HG03103 (cell line): ENCODE data around the gene ERGIC1.
"Not testable (repeated sequence)": the region's sequence is repeated elsewhere in the genome, so short reads cannot be mapped to it uniquely, and the experiment has no call there.

Source experiments
- ATAC-seq: cut with Tn5 transposase; IDR thresholded peaks from one replicate; pipeline ENCODE4 v1.9.1; 2021; ENCODE audit warnings: low read depth; ENCODE audit not compliant: unreplicated experiment

ERGIC1 gene

DNA sequence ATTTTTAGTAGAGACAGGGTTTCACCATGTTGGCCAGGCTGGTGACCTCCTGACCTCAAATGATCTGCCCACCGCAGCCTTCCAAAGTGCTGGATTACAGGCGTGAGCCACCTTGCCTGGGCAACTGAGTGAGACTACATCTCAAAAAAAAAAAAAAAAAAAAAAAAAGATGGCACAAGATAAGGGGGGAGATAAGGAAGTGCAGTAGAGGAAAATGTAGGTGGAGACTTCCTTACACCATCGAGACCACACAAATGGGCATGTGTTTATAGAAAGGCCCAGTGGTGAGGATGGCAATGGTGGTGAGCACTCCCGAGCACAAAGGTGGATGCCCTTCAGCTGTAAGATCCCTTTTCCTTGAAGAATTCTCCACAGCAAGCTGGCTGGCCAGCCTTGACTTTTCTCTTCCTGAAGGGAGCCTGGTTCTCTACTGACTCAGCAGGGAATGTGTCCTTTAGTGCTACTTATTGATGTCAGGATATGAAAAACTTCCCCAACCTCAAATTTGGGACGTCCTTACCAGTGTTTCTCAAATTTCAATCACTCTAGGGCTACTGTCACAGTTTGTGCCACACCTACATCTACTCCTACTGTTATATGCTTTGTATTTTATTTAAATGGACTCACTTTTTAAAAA, 28.2 kb downstream of the ERGIC1 start:
- no peak for ATAC-seq

- ATAC-seq = not testable (repeated sequence)
These were observed 30.1 kb downstream of the ERGIC1 start for GRCh38 chr5:172864171-172864570.

DNA sequence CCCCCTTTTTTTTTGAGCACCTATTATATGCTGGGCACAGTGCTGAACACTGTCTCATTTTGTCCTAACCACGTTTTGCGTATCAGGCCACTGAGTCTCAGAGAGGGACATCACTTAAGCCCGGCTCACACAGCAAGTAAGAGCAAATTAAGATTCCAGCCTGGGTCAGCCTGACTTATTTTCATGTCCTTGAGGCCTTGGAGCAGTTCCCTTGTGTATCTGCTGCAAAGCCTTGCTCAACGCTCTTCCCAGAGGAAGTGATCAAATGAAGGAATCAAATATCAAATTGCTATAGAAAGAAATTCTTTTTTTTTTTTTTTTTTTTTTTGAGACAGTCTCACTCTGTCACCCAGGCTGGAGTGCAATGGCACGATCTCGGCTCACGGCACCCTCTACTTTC, 30.7 kb downstream of the ERGIC1 start:
- no peak for ATAC-seq

GRCh38 chr5:172866378-172866777, 32.3 kb downstream of the ERGIC1 start:
- no peak for ATAC-seq

DNA sequence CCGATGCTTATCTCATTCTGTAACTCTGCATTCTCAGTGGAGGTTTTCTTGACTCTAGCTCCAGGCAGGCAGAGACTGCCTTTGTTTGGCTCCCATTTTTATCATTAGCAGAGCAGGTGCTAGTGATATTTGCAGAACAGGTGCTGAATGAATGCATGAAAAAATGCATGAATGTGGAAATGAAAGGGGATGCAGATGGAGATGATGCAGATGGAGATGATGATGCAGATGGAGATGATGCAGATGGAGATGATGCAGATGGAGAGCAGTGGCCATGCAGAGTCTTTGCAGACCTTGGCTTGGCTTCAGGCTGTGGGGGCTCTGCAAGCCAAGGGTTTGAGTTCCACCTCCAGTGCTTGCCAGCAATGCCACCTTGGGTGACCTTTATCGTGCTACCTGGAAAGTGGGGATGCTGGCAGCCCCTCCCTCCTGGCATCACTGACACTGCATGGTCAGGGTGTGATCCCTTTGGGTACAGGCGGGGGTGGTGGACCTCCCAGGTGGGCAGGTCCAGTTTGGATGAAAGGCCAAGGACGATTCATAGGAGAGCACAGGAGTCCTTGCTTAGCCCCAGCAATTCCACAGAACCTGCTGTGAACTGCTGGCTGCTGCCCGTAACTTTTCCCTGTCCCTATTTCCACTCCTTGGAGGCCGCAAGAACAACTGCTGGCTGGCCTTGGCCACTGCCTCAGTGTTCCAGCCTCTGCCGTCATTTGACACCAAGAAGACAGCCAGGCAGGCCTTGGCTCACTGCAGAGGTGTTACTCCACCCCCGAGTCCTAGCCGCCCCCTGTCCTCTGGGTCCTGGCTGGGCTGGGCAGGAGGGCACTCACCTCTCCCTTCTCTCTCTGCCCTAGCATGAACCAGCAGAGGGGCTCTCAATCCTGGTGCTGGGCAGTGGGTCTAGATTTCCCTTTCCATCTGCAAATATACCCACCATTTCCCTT, 33.0 kb downstream of the ERGIC1 start:
- no peak for ATAC-seq

DNA sequence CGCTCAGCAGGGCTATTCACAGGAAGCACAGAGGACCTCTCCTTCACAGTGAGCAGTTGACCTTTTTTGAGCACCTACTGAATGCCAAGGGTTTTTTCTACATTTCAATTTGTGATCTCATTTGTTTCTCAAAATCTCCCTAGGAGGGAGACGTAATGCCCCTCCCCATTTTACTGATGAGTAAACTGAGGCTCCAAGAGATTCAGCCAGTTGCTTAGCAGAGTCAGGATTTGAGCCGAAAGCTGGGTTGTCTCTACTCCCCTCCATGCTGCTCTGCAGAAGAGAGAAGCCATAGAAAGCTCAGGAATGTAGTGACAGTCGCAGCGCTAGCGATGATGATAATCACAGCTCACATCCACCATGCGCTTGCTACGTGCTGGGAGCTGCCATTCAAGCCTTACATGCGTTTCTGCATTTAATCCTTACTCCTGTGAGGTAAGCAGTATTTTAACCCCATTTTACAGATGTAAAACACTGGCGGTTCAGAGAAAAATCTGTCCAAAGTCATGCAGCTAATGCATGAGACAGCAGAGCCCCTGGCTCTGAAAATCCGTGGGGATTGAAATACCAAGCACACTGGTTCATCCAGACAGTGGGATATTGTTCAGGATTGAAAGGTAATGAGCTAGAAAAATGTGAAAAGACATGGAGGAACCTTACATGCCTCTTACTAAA, 33.8 kb downstream of the ERGIC1 start:
- ATAC-seq = no peak

DNA sequence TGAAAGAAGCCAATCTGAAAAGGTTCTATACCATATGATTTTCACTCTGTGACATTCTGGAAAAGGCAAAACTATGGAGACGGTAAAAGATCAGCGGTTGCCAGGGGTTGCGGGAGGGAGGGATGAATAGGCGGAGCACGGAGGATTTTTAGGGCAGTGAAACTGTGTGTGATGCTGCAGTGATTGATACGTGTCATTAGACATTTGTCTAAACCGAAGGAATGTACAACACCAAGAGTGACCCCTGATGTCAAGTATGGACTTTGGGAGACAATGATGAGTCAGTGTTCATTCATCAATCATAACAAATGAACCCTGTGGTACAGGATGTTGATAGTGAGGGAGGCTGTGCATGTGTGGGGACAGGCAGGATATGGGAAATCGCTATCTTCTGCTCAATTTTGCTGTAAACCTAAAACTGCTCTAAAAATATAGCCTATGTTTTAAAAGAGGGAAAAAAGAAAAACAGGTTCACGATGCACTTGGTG, 34.4 kb downstream of the ERGIC1 start:
- no peak for ATAC-seq

GRCh38 chr5:172868924-172869591, 35.0 kb downstream of the ERGIC1 start:
- no peak for ATAC-seq

- no peak for ATAC-seq
These were observed 35.6 kb downstream of the ERGIC1 start for GRCh38 chr5:172869691-172870090.

GRCh38 chr5:172870291-172870714, 36.3 kb downstream of the ERGIC1 start:
- ATAC-seq = no peak

DNA sequence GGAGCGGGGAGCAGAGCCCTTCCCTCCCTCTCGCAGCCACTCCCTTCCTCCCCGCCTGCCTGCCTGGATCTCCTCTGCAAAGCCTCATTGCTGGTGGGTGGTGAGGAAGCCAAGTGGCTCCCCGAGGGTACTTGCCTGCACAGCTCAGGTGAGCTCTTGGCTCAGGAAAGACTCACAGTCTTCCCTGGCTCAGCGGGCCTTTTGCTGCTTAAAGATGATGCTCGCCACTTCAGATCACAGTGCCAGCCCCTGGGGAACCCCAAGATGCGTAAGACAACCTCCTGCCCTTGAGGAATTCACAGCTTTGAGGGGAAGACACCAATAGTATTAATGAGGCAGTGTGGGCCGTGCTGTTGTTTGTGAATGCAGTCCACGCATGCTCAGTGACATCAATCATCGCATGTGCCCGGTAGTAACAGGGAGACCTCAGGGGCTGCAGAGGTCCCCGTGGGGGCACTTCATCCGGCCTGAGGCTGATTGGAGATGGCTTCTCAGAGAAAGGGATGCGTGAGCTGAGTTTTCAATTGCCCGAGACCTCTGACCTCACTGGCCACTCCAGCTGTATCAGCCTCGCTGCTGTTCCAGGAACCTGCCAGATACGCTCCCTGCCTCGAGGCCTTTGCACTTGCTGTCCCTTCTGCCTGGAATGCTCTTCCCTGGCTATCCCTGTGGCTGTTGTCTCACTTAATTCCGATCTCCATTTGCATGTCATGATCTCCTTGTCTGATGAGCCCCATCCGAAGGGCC, 36.8 kb downstream of the ERGIC1 start:
- ATAC-seq = no peak

- ATAC-seq = no peak
These were observed 37.5 kb downstream of the ERGIC1 start for GRCh38 chr5:172871536-172871935.

GRCh38 chr5:172871982-172872381, 37.9 kb downstream of the ERGIC1 start:
- no peak for ATAC-seq

DNA sequence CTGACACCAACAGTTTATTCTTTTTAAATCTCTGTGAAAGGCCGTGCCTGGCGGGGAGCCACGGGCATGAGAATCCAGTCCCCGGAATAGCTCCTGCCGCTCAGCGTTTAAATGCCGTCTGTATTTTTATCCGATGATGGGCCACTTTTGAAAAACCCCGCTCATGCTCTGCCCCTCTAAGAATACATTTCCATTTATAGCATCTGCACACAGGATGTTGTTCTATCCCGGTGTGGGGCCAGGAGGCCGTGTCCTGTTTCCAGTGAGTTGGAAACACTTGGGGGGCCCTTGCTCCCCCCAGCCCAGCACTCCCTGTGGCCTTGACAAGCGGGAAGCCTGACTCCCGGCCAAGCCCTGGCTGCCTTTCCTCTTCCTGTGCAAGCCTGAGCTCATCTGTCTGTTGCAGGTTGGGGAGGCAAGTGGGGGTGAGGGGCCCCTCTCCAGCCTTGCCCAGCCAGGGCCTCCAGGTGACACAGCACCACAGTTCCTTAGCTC, 39.0 kb downstream of the ERGIC1 start:
- ATAC-seq = no peak

DNA sequence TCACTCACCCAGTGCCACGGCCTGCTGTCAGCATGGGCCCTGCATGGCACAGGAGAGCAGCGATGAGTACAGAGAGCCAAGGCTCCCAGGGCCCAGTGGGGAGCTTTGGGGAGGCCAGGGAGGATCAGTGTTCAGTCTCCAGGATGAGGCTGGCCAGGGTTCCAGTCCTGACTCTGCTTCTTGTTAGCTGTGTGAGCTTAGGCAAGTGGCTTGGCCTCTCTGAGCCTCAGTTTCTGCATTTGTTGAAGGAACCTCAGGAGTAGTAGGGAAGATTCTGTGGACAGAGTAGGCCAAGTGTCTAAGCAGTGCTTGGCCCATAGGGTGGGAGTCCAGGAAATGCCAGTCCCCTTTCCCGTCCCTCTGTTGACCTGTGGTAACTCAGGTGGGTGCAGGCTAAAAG, 39.5 kb downstream of the ERGIC1 start:
- ATAC-seq = no peak

- ATAC-seq = no peak
These were observed 40.8 kb downstream of the ERGIC1 start for GRCh38 chr5:172874647-172875504.

GRCh38 chr5:172875505-172876279, 41.6 kb downstream of the ERGIC1 start:
- no peak for ATAC-seq

DNA sequence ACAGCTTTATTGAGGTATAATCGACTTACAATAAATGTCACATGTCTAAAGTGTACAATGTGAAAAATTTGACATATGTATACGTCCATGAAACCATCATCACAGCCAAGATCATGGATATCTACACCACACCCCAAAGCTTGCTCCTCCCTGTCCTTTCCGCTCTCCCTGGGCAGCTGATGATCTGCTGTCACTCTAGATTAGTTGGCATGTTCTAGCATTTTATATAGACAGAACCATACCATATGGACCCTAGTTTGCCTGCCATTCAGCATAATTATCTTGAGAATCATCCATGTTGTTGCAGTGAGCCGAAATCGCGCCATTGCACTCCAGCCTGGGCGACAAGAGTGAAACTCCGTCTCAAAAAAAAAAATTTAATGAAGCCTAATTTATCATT, 42.5 kb downstream of the ERGIC1 start:
- no peak for ATAC-seq
